OCI-M1 (cell line): ENCODE measurements around the gene PPP3R1.

Experiments
- DNase-seq: peaks from one replicate; lab custom pipeline; 2025; lab: John Stamatoyannopoulos, UW

Gene PPP3R1

DNA sequence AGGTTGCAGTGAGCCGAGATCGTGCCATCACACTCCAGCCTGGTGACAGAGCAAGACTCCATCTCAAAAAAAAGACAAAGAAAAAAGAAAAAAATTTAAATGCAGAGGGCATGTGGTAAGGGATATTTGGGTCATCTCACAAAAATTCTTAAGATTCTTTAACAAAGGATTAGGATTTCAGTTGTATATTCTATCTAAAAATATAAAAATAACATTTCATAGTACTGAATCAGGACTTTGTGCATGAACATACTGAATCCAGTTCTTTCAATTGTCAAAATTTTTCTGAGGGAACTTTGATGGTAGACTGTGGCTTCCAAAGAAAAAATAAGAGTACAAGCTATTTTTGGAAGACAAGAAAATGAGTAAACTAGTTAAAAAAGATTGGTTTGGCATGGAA lies 6.5 kb upstream of the PPP3R1 start:
- DNase-seq, result no peak

GRCh38 chr2:68256093-68256450 lies 3.7 kb upstream of the PPP3R1 start:
- no peak for DNase-seq

- peak; percentile 59 for DNase-seq
Observed at GRCh38 chr2:68253219-68254068, 1.1 kb upstream of the PPP3R1 start.

GRCh38 chr2:68251855-68252399 lies 405 bp downstream of the PPP3R1 start:
- DNase-seq, result no peak

- DNase-seq, result peak; percentile 90
Observed at GRCh38 chr2:68251187-68251854, 1.0 kb downstream of the PPP3R1 start.

DNA sequence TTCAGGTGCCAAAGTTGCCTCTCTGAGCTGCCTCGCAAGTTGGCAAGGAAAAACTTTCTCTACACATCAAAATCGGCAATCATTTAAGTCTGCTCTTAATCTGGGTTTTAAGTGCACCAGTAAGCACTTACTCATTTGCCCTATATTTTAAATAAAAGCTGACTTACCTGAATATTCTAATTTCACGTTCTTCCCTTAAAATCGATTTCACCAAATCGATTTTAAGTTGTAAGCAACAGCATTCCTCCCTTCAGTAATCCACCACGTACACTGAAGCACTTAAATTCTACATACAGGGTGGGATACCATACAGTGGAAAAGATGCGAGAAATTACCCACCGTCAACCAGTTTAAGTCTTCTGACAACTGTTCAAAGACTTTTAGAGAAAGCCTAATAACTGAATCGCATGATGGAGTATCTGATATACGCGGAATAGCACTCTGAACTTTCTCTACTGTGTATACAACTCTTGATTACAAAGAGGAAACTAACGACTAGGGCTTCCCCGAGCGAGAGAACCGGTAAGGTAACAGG lies 1.6 kb downstream of the PPP3R1 start:
- no peak for DNase-seq

GRCh38 chr2:68250196-68250595 lies 2.1 kb downstream of the PPP3R1 start:
- no peak for DNase-seq

GRCh38 chr2:68248806-68249205 lies 3.5 kb downstream of the PPP3R1 start:
- DNase-seq, result no peak

DNA sequence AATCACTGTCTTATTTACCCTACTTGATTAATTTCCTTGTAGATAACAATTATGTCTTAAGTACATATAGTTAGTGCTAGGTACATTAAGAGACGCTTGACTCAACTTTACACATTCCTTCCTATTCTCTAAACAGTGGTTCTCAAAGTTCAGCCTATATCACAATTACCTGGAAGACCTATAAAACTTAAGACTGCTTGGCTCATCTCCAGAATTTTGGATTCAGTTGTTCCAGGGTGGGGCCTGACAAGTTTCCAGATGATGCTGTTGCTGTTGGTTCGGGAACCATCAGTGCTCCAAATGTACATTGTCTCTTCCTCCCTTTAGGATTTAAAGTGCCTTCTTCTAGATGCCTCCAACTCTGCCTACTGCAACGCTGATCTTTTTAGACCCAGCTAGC lies 4.0 kb downstream of the PPP3R1 start:
- no peak for DNase-seq

DNA sequence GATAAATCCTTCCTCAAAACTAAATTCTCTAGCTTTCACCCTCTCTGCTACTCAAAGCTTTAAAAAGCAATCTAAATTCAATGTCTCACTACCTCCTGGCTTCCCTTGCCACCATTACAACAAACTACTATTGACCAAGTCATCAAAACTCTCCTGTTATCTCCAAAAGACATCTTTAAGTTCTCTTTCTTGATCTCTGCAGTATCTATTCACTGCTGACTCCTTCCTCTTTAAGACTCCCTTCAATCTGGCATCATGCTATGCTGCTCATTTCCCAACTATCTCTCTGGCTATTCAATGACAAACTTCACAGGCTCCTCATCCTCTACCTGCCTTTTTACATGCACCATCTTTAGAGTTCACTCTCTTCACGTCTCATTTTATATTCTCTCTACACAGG lies 5.9 kb downstream of the PPP3R1 start:
- DNase-seq, result no peak

GRCh38 chr2:68245672-68246071 lies 6.7 kb downstream of the PPP3R1 start:
- DNase-seq, result no peak

DNA sequence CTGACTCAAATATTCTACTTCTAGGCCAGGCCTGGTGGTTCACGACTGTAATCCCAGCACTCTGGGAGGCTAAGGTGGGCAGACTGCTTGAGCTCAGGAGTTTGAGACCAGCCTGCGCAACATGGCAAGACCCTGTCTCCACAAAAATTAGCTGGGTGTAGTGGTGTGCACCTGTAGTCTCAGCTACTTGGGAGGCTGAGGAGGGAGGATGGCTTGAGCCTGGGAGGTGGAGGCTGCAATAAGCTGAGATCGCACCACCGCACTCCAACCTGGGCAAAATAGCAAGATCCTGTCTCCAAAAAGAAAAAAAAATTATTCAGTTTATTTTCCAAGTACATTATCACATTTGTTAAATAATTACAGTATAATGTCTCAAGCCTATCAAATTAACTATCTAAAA lies 7.3 kb downstream of the PPP3R1 start:
- no peak for DNase-seq

DNA sequence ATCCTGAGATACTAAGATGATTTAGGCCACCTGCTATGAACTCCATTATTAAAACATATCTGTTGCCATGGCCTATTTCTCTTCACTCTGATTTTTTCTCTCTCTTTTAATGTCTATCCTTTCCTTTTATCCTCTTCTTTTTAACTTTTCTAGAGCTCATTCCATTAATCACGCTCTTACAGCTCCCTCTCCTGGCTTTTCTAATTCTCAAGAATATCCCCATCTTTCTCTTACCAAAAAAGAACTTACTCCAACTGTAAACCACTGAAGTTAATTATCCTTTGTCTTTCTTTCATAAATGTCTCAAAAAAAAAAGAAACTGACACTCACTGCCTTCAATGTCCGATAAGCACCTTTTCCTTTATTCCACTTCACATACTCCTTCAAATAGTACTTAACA lies 7.9 kb downstream of the PPP3R1 start:
- DNase-seq, result no peak

- no peak for DNase-seq
Observed at GRCh38 chr2:68241732-68242131, 10.6 kb downstream of the PPP3R1 start.

- no peak for DNase-seq
Observed at GRCh38 chr2:68240446-68240845, 11.9 kb downstream of the PPP3R1 start.

GRCh38 chr2:68238955-68239822 lies 13.1 kb downstream of the PPP3R1 start:
- DNase-seq, result no peak

GRCh38 chr2:68237976-68238580 lies 14.3 kb downstream of the PPP3R1 start:
- no peak for DNase-seq

GRCh38 chr2:68237404-68237803 lies 14.9 kb downstream of the PPP3R1 start:
- DNase-seq, result no peak

DNA sequence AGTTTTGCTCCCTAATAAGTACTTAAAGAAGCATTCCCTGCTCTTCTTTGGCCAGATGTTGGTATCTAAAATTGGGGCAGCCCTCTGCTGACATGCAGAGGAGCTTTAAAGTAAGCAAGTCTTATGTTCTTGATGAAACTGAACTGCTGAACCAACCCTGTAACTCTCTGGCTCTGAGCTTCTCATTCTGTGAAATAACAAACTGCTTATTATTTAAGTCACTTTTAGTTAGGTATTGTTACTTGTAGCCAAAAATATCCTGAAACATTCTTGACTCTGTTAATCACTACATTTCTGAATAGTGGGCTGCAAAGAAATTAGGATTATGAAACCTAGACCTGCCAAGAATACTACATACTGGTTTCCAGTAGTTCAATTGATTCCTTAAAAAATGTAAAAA lies 15.5 kb downstream of the PPP3R1 start:
- no peak for DNase-seq

DNA sequence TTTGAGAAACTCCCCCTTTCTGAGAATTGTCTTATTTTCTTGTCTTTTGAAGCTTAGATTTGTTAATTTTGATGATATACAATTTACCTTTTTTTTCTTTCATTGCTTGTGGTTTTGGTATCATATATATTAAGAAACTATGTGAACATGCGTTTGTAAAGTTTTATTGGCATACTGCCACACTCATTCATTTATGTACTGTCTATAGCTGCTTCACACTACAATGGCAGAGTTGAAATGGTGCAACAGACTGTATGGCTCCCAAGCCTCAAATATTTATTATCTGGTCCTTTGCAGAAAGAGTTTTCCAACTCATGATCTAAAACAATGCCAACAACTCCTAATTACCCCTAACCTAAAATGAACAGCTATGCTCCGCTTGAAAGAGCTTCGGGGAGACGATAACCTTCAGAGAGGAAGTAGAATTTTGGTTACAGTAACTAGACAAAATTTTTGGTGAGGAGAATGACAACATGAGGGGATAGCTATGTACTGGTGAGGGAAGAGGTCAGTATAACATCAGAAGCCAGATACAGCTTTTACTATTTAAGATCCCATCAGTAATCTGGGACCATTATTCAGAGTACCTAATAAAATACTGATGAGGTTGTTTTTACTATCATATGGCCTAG lies 16.1 kb downstream of the PPP3R1 start:
- DNase-seq, result peak; percentile 43

DNA sequence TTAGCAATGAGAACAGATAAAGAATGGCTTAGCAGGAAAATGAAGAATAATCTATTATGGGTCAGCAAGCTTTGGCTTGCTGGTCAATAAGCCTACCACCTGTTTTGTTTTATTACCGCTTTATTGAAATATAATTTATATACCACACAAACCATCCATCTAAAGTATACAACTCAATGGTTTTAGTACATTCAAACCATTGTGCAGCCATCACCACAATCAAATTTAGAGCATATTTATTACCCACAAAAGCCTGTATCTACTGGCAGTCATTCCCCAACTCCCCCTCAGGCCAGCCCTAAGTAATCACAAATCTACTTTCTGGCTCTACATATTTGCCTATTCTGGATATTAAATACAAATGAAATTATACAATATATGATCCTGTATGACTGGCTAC lies 17.2 kb downstream of the PPP3R1 start:
- no peak for DNase-seq
